NB4 (cell line): ENCODE data around the gene PHF20.
"Not testable (repeated sequence)": the region's sequence is repeated elsewhere in the genome, so short reads cannot be mapped to it uniquely, and the experiment has no call there.

ENCODE experiments used
- MAX ChIP-seq: IDR thresholded peaks from 2 replicates; pipeline ENCODE4 v1.6.1; 2011; ENCODE audit warnings: low read depth, low read length
- POLR2A ChIP-seq: IDR thresholded peaks from 2 replicates; pipeline ENCODE4 v1.6.1; 2011; ENCODE audit warnings: mild to moderate bottlenecking; ENCODE audit not compliant: insufficient read length; ENCODE audit errors: extremely low read depth
- TF ChIP-seq, protein P1 (sequence below): IDR thresholded peaks from one replicate; pipeline ENCODE4 v1.5.1; 2012; ENCODE audit warnings: low read depth, low read length

DNA sequence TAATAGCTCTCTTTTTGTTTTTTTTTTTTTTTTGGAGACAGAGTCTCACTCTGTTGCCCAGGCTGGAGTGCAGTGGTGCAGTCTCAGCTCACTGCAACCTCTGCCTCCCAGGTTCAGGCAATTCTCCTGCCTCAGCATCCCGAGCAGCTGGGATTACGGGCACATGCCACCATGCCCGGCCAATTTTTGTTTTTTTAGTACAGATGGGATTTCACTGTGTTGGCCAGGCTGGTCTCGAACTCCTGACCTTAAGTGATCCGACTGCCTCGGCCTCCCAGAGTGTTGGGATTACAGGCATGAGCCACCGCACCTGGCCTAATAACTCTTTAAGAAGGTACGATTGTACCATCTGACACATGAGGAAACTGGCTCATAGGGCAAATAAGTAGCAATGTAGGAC is 224.7 kb downstream of the PHF20 start:
- not testable (repeated sequence) for TF ChIP-seq POLR2A, MAX
- TF ChIP-seq, protein P1, sequence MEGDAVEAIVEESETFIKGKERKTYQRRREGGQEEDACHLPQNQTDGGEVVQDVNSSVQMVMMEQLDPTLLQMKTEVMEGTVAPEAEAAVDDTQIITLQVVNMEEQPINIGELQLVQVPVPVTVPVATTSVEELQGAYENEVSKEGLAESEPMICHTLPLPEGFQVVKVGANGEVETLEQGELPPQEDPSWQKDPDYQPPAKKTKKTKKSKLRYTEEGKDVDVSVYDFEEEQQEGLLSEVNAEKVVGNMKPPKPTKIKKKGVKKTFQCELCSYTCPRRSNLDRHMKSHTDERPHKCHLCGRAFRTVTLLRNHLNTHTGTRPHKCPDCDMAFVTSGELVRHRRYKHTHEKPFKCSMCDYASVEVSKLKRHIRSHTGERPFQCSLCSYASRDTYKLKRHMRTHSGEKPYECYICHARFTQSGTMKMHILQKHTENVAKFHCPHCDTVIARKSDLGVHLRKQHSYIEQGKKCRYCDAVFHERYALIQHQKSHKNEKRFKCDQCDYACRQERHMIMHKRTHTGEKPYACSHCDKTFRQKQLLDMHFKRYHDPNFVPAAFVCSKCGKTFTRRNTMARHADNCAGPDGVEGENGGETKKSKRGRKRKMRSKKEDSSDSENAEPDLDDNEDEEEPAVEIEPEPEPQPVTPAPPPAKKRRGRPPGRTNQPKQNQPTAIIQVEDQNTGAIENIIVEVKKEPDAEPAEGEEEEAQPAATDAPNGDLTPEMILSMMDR: not testable (repeated sequence)
